ENCODE results near the gene BCL2. TPM values are rescaled to one million over a fixed set of nuclear protein-coding genes. Genes with fewer than 3 reads are reported as not detected.

Gene BCL2
- total RNA-seq, 1 experiment from 2014 or later, result 1.5 TPM

- Histone ChIP-seq H4K20me1 (ENCODE audit: low read length) (no peaks in the 10 kb centered on the region), H3K4me3 (ENCODE audit: low read length) (no peak overlapping the region), H3K4me2 (ENCODE audit: low read length) (no peak overlapping the region), H3K36me3 (ENCODE audit: low read depth, low read length) (no peaks in the 10 kb centered on the region), H3K9me2 (replicated peaks; ENCODE audit: low read length) (no peaks in the 10 kb centered on the region), H3K9ac (ENCODE audit: low read length) (no peak overlapping the region), H2AFZ (ENCODE audit: low read length) (no peak overlapping the region), H3K9me3 (ENCODE audit: low read length) (no peaks in the 10 kb centered on the region), H3K27me3 (ENCODE audit: low read length) (peaks cover 14% of the 10 kb centered on the region; the same call in 1 of the 2 replicates), H3K27ac (ENCODE audit: low read length) (no peak overlapping the region), H3K4me1 (ENCODE audit: insufficient read depth, low read length) (no peaks in the 10 kb centered on the region), H3F3A (ENCODE audit: low read length, unreplicated experiment) (no peaks in the 10 kb centered on the region), H3K79me2 (ENCODE audit: low read length) (no peaks in the 10 kb centered on the region)
- intact Hi-C loops (cut with micrococcal nuclease), result no loop called here
- BruUV-seq (replicated peaks), result no TSS peak
- POLR2A ChIA-PET (ENCODE audit: unreplicated experiment), result no interaction called here
- CTCF ChIA-PET, result no interaction called here
- no peak for TF ChIP-seq EZH2phosphoT487 (IDR thresholded peaks at IDR 0.05; ENCODE audit: borderline replicate concordance, low read length)
- DNase-seq (no peak), ATAC-seq (no peak)
Measured at GRCh38 chr18:63099848-63100629, 219.5 kb downstream of the BCL2 start.

GRCh38 chr18:63099091-63099840, 220.3 kb downstream of the BCL2 start:
- Histone ChIP-seq H3K4me2 (ENCODE audit: low read length) (no peak overlapping the region), H3K79me2 (ENCODE audit: low read length) (no peaks in the 10 kb centered on the region), H3F3A (ENCODE audit: low read length, unreplicated experiment) (no peaks in the 10 kb centered on the region), H3K9me3 (ENCODE audit: low read length) (no peaks in the 10 kb centered on the region), H4K20me1 (ENCODE audit: low read length) (no peaks in the 10 kb centered on the region), H2AFZ (ENCODE audit: low read length) (no peak overlapping the region), H3K4me1 (ENCODE audit: insufficient read depth, low read length) (no peaks in the 10 kb centered on the region), H3K9ac (ENCODE audit: low read length) (no peak overlapping the region), H3K4me3 (ENCODE audit: low read length) (no peak overlapping the region), H3K9me2 (replicated peaks; ENCODE audit: low read length) (no peaks in the 10 kb centered on the region), H3K27me3 (ENCODE audit: low read length) (peaks cover 17% of the 10 kb centered on the region), H3K36me3 (ENCODE audit: low read depth, low read length) (no peaks in the 10 kb centered on the region), H3K27ac (ENCODE audit: low read length) (no peak overlapping the region)
- no peak for ATAC-seq
- no peak for DNase-seq
- intact Hi-C loops (cut with micrococcal nuclease), result no loop called here
- ChIA-PET POLR2A (ENCODE audit: unreplicated experiment) (no interaction called here), CTCF (no interaction called here)
- no peak for TF ChIP-seq EZH2 (IDR thresholded peaks at IDR 0.05; ENCODE audit: low read length, unreplicated experiment)
- no peak for TF ChIP-seq EZH2phosphoT487 (IDR thresholded peaks at IDR 0.05; ENCODE audit: borderline replicate concordance, low read length)
- TF ChIP-seq CTCF (conservative IDR thresholded peaks at IDR 0.05; ENCODE audit: low read depth, low read length), result no peak
- BruUV-seq (replicated peaks), result no TSS peak

- Histone ChIP-seq H3K9ac (ENCODE audit: low read length) (no peak overlapping the region), H3K79me2 (ENCODE audit: low read length) (no peaks in the 10 kb centered on the region), H3K4me1 (ENCODE audit: insufficient read depth, low read length) (no peaks in the 10 kb centered on the region), H2AFZ (ENCODE audit: low read length) (no peak overlapping the region), H3K4me2 (ENCODE audit: low read length) (no peak overlapping the region), H3K4me3 (ENCODE audit: low read length) (no peak overlapping the region), H3F3A (ENCODE audit: low read length, unreplicated experiment) (no peaks in the 10 kb centered on the region), H4K20me1 (ENCODE audit: low read length) (no peaks in the 10 kb centered on the region), H3K36me3 (ENCODE audit: low read depth, low read length) (no peaks in the 10 kb centered on the region), H3K27ac (ENCODE audit: low read length) (no peak overlapping the region), H3K9me3 (ENCODE audit: low read length) (no peaks in the 10 kb centered on the region), H3K27me3 (ENCODE audit: low read length) (peaks cover 24% of the 10 kb centered on the region), H3K9me2 (replicated peaks; ENCODE audit: low read length) (no peaks in the 10 kb centered on the region)
- BruUV-seq (replicated peaks), result no TSS peak
- no peak for TF ChIP-seq EZH2 (IDR thresholded peaks at IDR 0.05; ENCODE audit: low read length, unreplicated experiment)
- TF ChIP-seq CTCF (conservative IDR thresholded peaks at IDR 0.05; ENCODE audit: low read depth, low read length), result no peak
- no peak for TF ChIP-seq EZH2phosphoT487 (IDR thresholded peaks at IDR 0.05; ENCODE audit: borderline replicate concordance, low read length)
- CTCF ChIA-PET, result no interaction called here
- ATAC-seq (no peak), DNase-seq (no peak)
- POLR2A ChIA-PET (ENCODE audit: unreplicated experiment), result no interaction called here
- intact Hi-C loops (cut with micrococcal nuclease), result no loop called here
Measured at GRCh38 chr18:63098018-63098981, 221.3 kb downstream of the BCL2 start.
